ENCODE measurements around the gene SLC25A6.
"Not testable (repeated sequence)": the region's sequence is repeated elsewhere in the genome, so short reads cannot be mapped to it uniquely, and the experiment has no call there.

The SLC25A6 gene

DNA sequence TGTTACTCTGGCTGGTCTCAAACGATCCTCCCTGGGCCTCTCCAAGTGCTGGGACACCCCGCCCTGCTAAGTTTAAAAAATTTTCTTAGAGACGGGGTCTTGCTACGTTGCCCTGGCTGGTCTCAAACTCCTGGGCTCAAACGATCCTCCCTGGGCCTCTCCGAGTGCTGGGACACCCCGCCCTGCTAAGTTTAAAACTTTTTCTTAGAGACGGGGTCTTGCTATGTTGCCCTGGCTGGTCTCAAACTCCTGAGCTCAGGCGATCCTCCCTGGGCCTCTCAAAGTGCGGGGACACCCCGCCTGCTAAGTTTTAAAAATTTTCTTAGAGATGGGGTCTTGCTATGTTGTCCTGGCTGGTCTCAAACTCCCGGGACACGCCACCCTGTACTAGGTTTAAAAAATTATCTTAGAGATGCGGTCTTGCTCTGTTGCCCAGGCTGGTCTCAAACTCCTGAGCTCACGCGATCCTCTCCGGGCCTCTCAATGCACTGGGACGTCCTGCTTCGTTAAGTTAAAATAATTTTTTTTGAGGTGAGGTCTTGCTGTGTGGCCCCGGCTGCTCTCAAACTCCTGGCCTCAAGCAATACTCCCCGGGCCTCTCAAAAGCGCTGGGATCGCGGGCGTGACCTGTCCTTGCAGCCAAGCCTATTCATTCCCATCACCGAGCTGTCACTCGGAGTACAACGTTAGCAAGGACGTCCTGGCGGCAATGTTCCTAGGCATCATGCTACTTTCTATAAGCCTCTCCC, 1.1 kb downstream of the SLC25A6 start:
- in situ Hi-C loops (cut with MboI; ENCODE audit: low sequenced_read_pairs) = no loop called here

DNA sequence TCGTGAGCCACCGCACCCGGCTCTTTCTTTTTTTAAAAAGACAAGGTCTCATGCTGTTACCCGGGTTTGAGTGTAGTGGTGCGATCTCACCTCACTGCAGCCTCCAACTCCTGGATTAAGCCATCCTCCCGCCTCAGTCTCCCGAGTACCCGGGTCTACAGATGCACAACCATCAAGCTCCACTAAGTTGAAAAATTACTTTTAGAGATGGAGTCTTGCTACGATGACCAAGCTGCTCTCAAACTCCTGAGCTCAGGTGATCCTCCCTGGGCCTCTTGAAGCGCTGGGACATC, 2.0 kb downstream of the SLC25A6 start:
- in situ Hi-C loops (cut with MboI; ENCODE audit: low sequenced_read_pairs) = no loop called here

DNA sequence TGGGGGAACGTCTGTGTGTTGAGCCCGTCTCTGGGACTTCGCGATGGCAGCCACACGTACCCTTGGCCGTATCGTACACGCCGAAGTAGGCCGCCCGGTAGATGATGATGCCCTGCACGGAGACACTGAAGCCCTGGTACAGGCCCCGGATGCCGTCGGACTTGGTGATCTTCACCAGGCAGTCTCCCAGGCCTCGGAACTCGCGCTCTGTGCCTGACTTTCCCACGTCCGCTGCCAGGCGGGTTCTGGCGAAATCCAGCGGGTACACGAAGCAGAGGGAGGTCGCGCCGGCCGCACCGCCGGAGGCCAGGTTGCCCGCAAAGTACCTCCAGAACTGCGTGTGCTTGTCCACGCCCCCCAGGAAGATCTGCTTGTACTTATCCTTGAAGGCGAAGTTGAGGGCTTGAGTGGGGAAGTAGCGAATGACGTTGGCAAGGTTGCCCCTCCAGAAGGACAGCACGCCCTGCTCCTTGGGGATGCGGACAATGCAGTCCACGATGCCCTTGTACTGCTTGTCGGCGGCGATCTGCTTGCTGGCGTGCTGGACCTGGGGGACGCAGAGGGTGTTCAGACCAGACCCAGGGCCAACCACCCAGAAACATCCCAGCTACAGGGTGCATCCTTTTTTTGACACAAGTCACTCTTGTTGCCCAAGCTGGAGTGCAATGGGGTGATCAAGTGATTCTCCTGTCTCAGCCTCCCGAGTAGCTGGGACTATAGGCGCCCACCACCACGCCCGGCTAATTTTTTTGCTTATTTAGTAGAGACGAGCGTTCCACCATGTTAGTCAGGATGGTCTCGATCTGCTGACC, 2.5 kb downstream of the SLC25A6 start:
- in situ Hi-C loops (cut with MboI; ENCODE audit: low sequenced_read_pairs) = no loop called here

DNA sequence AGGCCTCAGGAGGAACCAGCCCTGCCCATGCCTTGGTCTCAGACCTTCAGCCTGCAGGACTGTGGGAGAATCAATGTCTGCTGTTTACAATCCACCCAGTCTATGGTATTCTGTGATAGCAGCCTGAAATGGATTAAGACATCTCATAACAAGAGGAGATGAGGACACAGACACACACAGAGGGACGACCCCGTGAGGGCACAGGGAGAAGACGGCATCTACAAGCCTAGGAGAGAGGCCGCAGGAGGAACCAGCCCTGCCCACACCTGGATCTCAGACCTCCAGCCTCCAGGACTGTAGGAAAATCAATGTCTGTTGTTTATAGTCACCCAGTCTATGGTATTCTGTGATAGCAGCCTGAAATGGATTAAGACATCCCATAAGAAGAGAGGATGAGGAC, 3.3 kb downstream of the SLC25A6 start:
- in situ Hi-C loops (cut with MboI; ENCODE audit: low sequenced_read_pairs) = no loop called here

DNA sequence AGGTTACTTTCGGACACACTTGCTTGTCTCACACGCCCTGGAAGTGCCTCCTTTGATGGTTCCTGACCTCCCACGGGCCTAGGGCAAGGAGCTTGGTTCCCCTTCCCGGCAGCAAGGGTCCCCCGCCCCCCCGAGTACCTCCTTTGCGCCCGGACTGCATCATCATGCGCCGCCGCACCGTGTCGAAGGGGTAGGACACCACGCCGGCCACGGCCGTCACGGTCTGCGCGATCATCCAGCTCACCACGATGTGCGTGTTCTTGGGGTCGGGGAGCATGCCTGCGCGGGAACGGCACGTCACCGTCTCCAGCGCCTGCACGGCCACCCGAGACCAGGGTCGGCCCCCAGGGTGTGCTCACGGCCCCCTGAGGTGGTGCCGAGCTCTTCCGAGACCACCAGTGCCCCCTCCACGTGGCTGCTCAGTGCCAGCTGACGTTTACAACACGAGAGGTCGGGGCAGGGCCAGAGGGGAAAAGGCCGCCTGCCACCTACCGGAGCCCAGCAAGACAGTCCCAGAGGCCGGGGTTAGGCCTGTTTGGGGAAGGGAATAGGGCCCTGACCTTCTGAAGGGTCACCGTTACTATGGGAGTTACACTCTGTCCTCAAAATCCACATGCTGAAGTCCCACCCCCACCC, 4.7 kb downstream of the SLC25A6 start:
- in situ Hi-C loops (cut with MboI; ENCODE audit: low sequenced_read_pairs) = no loop called here

DNA sequence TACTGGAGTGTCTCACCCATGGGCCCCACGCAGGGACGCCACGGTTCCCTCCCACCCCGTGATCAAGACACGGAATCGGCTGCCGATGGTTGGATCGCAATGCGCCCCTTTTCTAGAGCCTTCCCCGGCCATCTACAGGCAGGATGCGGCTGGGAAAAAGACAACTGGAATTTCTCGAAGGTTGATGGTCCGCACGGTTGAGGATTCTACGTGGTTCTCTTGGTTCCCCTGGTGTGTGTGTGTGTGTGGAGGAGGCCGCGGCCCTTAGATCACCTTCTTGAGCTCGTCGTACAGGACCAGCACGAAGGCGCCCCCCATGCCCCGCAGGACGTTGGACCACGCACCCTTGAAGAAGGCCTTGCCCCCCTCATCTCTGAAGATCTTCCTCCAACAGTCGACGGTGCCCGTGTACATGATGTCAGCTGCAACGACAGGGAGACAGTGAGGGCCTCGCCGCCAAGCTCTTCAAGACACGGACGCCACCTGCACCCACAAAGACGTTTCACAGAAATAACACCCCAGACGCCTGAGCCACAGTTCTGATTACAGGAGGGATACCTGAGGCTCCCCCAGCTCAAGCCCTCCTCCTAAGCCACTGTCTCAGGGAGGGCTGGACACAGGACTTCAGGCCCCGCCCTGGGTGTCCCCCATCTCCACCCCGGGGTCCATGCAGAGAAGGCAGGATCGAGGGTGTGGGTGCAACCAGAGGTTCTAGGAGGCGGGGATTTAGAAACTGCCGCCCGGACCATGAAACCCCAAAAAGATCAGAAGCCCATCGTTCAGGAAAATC, 5.4 kb downstream of the SLC25A6 start:
- in situ Hi-C loops (cut with MboI; ENCODE audit: low sequenced_read_pairs) = no loop called here

DNA sequence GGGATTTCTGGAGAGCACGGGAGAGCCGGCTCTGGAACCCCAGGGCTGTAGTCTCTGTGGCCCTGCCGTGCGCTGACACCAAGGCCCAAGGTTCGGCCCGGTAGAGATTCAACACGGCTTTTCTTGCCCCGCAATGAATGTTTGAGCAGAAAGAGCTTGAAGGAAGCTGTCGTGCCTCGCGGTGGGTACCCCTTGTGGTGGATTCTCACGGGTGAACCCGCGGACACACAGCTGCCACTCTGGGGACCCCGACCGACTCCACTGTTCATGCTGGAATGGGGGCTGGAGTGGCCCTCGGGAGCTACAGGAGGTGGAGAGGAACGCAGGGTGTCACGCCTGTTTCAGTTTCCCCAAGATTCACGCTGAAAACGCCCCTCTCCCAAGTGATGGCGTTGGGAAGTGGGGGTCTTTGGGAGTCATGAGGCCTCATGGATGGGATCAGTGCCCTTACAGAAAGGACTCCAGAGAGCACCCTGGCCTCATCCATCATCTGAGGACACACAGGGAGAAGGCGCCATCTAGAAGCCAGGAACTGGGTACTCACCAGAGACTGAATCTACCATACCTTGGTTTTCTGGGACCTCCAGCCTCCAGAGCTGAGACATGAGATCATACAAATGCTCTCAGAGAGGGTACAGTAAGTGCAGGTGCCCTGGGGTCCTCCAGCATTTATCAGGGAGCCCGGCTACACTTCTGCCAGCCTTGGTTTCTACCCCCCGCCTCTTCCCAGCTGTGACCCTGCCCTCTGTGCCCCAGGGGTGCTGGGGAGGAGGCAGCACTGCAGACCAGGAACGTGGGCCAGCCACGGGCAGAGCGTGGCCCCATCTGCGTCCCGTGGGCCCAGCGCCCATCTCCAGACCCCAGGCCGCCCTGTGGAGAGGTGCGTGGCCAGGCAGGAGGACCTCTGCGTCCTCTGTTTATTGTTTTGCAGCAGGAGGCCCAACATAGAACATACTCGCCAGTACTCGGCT, 6.4 kb downstream of the SLC25A6 start:
- in situ Hi-C loops (cut with MboI; ENCODE audit: low sequenced_read_pairs) = no loop called here

DNA sequence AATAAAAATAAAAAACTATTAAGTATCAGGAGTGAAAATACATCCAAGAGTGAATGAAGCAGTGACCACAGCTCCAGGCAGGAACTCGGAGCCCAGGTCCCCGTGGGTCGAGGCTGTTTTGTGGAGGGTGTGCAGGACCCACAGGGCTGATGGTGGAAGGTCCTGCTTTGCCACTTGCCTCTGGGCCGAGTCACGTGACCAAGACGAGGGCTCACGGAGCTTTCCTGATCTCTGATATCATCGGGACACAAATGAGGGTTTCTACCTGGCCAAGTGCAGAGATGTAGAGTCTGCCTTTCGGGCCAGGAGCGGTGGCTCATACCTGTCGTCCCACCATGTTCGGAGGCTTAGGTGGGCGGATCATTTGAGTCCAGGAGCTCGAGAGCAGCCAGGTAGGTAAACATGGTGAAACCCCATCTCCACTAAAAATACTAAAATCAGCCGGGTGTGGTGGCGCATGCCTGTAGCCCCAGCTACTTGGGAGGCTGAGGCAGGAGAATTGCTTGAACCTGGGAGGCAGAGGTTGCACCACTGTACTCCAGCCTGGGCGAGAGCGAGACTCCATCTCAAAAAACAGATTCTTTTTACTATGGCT, 7.2 kb downstream of the SLC25A6 start:
- in situ Hi-C loops (cut with MboI; ENCODE audit: low sequenced_read_pairs) = no loop called here

DNA sequence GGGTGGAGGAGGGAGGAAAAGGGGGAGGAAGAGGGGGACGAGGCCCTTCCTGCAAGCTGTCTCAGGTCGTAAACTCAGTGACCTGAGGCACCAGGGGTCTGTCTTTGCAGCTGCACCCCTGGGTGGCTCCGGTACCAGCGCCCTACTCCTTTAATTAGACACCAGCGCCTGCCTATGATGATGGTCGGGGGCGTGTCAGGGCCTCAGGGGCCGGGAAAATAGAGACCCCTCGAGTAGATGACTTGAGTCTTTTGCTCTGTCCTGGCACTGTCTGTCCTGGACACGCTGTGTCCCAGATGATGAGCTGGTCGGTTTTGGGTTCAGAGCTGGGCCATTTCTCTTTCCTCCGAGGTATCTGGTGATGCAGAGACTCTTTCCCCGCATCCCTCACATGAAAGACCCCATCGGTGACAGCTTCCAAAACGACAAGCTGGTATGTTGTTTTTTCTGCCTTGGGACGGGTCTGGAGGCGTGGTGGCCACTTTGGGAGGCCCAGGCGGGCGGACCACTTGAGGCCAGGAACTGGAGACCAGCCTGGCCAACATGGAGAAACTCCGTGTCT, 11.2 kb downstream of the SLC25A6 start:
- in situ Hi-C loops (cut with MboI; ENCODE audit: low sequenced_read_pairs) = no loop called here

DNA sequence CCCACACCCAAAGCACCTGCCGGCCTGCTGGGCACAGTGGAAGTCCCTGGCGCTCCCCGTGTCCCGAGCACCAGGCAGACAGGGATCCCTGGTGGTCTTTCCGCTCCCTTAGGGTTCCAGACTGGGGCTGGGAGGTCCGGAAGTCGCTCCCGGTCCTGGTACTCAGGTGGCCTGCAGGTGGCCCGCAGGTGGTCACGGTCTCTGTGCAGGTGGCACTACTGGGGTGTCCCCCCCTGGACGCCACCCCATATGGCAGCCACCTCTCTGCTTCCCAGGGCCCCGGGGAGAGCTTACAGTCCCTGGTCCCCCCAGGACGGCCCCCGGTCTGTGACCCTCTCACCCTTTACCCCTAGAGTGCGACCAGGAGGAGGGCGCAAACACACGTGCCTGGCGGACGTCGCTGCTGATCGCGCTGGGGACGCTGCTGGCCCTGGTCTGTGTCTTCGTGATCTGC, 13.6 kb downstream of the SLC25A6 start:
- in situ Hi-C loops (cut with MboI; ENCODE audit: low sequenced_read_pairs) = no loop called here

DNA sequence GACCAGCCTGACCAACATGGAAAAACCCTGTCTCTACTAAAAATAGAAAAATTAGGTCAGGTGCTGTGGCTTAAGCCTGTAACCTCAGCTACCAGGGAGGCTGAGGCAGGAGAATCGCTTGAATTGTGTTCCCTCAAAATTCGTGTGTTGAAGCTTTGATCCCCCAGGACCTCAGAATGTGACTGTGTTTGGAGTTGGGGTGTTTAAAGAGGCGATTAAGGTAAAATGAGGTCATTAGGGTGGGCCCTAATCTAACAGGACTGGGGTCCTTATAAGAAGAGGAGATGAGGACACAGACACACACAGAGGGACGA, 23.6 kb downstream of the SLC25A6 start:
- in situ Hi-C loops (cut with MboI; ENCODE audit: low sequenced_read_pairs) = no loop called here

DNA sequence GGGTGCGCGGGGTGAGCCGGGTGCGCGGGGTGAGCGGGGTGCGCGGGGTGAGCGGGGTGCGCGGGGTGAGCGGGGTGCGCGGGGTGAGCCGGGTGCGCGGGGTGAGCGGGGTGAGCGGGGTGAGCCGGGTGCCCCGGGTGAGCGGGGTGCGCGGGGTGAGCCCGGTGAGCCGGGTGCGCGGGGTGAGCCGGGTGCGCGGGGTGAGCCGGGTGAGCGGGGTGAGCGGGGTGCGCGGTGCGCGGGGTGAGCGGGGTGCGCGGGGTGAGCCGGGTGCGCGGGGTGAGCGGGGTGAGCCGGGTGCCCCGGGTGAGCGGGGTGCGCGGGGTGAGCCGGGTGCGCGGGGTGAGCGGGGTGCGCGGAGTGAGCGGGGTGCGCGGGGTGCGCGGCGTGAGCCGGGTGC, 25.6 kb downstream of the SLC25A6 start:
- in situ Hi-C loops (cut with MboI; ENCODE audit: low sequenced_read_pairs) = not testable (repeated sequence)

DNA sequence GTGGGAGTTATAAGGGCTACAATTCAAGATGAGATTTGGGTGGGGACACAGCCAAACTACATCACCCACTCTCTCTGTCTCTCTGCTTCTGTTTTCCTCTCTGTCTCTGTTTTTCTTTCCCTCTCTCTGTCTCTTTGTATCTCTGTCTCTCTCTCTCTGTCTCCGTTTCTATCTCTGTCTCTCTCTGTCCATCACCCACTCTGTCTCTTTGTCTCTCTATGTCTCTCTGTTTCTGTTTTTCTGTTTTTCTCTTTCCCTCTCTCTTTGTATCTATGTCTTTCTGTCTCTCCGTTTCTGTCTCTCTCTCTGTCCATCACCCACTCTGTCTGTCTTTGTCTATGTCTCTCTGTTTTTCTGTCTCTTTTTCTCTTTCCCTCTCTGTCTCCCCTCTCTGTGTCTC, 30.0 kb downstream of the SLC25A6 start:
- in situ Hi-C loops (cut with MboI; ENCODE audit: low sequenced_read_pairs) = no loop called here

DNA sequence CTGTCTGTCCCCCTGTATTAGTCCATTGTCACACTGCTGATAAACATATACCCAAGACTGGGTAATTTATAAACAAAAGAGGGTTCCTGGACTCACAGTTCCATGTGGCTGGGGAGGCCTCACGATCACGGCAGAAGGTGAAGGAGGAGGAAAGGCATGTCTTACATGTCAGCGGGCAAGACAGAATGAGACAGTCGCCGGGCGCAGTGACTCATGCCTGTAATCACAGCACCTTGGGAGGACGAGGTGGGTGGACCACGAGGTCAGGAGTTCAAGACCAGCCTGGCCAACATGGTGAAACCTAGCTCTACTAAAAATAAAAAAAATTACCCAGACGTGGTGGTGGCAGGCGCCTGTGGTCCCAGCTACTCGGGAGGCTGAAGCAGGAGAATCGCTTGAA, 30.6 kb downstream of the SLC25A6 start:
- in situ Hi-C loops (cut with MboI; ENCODE audit: low sequenced_read_pairs) = no loop called here

DNA sequence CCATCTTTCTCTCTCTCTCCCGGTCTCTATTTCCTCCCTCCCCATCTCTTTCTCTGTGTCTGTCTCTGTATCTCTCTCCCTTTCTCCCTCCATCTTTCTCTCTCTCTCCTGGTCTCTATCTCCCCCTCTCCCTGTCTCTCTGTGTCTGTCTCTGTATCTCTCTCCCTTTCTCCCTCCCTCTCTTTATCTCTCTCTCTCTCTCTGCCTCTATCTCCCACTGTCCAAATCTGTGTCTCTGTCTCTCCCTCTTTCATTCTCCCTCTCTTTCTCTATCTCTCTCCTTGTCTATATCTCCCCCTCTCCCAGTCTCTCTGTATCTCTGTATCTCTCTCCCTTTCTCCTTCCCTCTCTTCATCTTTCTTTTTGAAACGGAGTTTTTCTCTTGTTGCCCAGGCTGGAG, 31.7 kb downstream of the SLC25A6 start:
- in situ Hi-C loops (cut with MboI; ENCODE audit: low sequenced_read_pairs) = no loop called here

DNA sequence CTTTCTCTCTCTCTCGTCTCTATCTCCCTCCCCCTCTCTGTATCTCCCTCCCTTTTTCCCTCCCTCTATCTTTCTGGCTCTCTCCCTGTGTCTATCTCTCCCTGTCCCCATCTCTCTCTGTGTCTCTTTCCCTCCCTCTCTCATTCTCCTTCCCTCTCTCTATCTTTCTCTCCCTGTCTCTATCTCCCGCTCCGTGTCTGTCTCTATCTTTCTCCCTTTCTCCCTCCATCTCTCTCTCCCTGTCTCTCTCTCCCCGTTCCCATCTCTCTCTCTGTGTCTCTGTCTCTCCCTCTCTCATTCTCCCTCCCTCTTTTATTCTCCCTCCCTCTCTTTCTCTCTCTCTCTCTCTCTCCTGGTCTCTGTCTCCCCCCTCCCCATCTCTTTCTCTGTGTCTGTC, 32.4 kb downstream of the SLC25A6 start:
- in situ Hi-C loops (cut with MboI; ENCODE audit: low sequenced_read_pairs) = no loop called here

DNA sequence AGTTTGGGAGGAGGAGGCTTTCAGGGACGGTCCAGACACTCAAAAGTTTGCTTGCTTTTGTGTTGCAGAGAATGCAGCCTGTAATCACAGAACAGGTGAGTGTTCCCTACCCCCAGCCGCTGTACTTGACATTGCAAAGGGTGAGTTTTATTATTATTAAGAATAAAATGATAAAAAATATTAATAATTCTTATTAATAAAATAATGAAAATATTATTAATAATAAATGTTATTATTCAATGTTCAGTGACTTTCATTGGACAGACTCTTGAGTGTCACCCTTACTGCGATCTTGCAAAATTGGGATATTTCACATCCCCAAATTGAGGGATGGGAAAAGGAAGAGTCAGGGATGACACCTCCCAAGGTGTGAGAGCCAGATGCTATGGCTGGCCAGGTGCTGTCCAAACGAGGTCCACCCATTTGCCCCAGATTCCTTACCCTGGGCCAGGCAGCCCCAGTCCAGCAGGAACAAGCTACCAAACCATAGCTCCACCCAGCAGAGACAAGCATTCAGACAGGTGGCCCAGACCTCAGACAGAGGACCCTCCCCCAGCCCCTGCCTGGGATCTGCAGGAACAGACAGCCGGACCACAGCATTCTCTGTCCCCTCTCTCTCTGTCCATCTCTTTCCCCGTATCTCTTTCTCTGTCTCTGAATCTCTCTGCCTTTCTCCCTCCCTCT, 33.0 kb downstream of the SLC25A6 start:
- in situ Hi-C loops (cut with MboI; ENCODE audit: low sequenced_read_pairs) = no loop called here

DNA sequence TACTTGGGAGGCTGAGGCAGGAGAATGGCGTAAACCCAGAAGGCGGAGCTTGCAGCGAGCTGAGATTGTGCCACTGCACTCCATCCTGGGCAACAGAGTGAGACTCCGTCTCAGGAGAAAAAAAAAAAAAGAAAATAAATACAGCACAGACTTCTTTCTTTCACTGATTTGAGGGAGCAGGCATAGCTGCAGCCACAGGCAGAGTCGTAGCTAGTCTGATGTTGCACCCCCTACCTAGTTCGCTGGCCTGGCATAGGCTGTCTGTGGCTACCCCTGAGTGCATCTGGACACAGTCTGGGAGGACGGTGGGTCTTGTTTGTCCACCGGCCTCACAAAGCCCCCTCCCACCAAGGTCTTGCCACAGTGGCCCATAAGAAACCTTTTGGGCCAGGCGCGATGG, 33.9 kb downstream of the SLC25A6 start:
- in situ Hi-C loops (cut with MboI; ENCODE audit: low sequenced_read_pairs) = no loop called here

Data from hTERT RPE-1 (cell line).